NCI-H146 treated with DMSO at 0.1 percent for 48 hours (cell line): ENCODE results near the gene ALG5.

Experiments used
- DNase-seq: peaks from one replicate; lab custom pipeline; 2025; ENCODE audit not compliant: unreplicated experiment; lab: John Stamatoyannopoulos, UW

Gene ALG5

GRCh38 chr13:36979361-36980050 is 19.6 kb downstream of the ALG5 start:
- DNase-seq: no peak

DNA sequence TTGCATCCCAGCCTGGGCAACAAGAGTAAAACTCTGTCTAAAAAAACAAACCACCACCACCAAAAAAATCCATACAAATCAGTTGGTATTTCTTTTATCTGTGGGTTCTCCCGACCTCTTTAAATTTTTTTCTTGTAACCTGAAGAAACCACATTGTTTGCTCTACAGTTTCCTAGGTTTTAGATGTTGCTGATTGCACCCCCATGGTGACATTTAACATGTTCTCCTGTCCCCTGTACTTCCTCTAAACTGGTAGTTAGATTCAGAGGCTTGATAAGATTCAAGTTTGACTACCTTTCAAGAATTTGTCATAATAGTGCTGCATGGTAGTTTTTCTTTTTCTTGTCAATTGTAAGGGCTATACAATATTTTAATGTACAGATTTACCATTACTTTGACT is 24.0 kb downstream of the ALG5 start:
- no peak for DNase-seq

DNA sequence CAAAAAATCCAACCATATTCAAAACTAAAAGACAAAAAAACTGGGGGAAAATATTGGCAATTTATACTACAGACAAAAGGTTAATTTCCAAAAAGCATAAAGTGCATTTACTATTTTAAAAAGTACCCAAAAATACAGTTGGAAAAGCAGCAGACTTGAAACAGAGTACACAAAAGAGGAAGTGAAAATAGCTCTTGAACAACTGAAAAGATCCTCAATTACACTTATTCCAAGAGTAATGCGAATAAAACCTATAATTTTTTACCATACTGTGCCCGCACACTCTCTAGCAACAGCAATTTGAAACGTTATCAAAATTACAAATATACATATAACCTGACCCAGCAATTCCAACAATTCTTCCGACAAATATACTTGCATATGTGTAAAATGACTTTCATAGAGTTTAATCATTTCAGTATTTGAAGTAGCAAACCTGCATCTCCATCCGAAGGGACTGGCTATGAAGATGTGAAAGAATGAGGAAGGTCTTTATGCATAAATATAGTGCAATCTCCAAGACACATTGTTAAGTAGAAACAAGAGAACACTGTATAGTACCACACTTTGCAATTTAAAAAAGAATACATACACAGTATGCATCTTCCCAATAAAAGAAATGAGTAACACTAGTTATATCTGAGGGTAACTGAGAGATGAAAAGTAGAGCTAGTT is 25.4 kb downstream of the ALG5 start:
- DNase-seq: no peak

DNA sequence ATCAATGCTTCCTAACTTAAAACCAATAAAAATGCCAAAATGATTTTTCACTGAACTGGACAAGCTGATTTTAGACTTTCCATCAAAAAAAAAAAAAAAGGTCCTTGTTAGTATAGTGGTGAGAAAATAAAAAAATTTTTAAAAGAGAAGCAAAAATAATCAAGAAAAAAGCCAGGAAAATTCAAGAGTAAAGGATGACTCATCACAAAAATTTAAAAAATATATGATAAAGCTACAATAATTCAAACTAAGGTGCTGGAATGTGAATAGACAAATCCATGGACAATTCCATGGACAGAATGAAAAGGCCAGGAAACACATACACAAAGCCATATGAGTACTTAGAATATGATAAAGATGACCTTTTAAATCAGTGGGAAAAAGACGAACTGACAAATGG is 26.1 kb downstream of the ALG5 start:
- no peak for DNase-seq

DNA sequence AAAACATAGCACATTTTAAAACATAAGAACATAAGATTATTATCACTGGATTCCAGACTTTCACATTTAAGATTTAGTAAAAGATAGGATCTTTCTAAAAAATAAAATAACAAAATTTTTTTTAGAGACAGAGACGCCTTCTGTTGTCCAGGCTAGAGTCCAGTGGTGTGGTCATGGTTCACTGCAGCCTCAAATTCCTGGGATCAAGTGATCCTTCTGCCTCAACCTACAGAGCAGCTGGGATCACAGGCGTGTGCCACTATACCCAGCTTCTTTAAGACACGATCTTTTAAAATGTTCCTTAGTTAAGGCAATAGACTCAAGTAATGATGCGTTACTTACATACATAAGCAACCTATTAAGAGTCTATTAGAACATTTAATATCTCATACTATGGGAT is 32.7 kb downstream of the ALG5 start:
- DNase-seq: no peak

- no peak for DNase-seq
Observed at GRCh38 chr13:36965767-36966166, 33.4 kb downstream of the ALG5 start.

DNA sequence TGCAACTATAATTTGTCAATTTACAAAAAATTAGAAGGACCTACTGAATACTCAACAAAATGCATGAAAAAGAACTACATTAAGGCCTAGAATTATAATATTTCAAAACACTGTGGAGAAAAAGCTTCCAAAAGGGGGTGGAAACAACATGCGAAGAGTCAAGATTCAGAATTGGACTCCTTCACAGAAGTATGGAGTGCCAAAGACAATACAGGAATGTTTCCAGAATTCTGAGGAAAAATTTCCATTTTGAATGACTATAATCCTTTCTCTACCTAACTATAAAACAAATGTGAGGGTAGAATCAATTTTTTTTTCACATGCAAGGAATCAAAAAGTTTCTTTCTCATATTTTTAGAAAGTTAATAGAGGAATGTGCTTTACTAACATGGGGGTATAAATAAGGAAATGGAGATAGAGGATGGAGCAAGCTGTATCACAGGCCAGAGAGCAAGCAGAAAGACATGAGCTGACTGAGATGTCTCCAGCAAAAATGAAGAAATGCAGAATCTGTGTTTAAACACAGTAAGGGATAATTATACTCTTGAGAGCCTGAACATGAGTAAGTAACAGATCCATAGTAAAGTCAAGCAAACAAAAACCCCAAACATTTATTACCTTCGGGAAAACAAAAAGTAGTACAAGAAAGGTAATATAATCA is 39.6 kb downstream of the ALG5 start:
- no peak for DNase-seq

DNA sequence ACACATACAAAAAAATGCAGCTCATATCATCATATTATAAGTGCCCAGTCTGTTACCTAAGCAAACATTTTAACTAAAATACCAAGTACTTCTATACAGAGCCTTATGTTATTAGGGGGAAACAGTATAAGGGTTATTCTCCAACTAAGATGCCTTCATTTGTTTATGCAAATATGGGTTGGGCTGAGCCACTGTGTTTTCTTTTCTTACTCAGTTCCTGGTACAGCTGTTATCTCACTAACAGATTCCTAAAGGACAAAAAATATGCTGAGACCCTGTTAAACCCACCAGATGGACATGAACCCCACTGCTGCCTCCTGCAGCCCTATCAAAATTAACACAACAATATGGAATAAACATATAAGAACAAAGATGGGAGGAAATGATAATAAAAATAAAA is 44.6 kb downstream of the ALG5 start:
- no peak for DNase-seq

GRCh38 chr13:36950920-36951319 is 48.2 kb downstream of the ALG5 start:
- DNase-seq: no peak

GRCh38 chr13:36950330-36950729 is 48.8 kb downstream of the ALG5 start:
- no peak for DNase-seq

DNA sequence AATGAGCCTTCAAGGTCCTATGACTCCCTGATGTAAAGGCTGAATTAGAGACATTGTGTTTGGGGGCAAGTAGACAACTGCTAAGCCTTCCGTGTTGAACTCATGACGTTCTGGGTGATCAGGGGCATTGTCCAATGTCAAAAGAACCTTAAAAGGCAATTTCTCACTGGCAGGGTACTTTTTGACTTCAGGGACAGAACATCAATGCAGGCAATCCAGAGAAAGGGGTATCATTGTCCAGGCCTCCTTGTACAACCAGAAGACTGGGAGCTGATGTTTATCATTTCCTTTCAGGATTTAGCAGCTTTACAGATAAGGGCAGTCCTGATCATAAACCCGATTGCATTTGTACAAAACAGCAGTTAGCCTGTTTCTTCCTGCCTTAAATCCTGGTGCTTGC is 54.1 kb downstream of the ALG5 start:
- DNase-seq: no peak

GRCh38 chr13:36925603-36926002 is 73.5 kb downstream of the ALG5 start:
- no peak for DNase-seq

DNA sequence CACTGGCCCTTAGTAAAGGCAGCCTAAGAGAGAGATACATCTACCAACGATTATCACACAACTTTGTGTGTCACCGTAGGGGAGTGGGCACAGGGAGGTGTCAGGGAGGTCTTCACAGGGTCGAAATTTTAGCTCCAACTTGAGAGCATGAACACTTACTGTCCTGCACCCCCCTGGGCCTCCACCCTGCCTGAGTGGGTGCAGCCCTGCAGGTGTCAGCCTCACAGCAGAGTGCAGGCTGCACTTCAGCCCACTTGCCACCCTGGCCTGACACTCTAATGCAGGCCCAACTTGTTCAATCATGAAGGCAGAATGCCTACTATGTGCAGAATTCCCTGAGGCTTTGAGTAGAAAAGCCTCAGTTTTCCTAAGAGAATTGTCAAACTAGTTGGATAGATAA is 75.1 kb downstream of the ALG5 start:
- DNase-seq: no peak

DNA sequence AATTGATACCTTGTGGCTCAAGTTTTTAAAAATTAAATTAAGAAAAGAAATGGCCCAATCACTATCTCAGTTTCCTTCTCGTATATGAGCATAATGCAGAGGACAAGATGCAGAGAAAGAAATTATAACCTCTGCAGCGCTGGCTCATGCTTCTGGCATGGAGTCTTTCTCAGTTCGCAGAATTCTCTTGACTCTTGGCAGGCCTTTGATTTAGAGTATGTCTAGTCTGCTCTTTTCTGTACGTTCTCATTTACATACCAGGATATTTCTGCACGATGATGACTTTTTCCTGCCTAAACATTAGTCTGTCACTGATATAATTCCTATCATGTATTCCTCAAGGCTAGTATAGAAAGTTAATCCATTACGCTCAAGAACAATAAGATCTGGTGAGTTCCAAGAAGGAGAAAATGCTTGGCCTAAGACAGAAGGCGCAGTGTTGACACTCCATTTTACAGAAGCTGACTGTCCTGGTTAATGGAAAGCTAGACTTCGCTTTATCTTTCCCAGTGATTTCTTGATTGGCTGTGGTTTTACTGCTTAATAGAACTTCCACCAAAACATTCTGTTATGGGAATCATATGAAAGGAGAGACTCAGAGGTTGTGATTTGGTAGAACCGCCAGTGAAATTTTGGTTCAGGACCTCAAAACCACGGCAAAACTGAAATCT is 77.4 kb downstream of the ALG5 start:
- DNase-seq: no peak

DNA sequence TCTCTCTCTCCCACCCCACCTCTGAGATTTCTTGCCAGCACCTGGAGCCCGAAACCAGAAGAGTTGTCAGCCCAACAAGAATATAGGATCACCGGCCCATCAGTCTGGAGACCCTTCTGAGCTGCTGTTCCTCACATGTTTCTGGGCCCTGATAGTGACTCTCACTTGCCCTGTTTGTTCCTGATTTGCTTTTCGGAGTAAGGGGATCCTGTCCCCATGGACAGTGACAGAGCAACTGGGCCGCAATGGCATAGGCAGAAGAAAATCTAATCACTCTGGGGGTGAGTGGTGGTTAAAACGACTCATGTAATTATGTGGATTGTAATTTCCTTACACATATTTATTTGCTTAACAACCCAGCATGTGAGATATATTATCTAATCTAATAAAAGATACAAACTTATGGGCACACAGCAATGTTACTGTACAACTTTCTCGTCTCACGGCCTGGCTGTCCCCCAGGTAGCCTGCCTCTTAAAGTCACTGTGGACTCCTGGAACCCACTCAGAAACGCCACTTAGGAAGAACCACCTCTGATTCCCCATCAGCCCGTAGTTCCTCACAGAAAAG is 78.4 kb downstream of the ALG5 start:
- DNase-seq: no peak

GRCh38 chr13:36919833-36920615 is 79.1 kb downstream of the ALG5 start, which contains the start of gene SMAD9:
SMAD9 (minus strand) TSS chr13:36920238; CDS start chr13:36879689, 40,549 bp downstream.
- peak; percentile 42 for DNase-seq

DNA sequence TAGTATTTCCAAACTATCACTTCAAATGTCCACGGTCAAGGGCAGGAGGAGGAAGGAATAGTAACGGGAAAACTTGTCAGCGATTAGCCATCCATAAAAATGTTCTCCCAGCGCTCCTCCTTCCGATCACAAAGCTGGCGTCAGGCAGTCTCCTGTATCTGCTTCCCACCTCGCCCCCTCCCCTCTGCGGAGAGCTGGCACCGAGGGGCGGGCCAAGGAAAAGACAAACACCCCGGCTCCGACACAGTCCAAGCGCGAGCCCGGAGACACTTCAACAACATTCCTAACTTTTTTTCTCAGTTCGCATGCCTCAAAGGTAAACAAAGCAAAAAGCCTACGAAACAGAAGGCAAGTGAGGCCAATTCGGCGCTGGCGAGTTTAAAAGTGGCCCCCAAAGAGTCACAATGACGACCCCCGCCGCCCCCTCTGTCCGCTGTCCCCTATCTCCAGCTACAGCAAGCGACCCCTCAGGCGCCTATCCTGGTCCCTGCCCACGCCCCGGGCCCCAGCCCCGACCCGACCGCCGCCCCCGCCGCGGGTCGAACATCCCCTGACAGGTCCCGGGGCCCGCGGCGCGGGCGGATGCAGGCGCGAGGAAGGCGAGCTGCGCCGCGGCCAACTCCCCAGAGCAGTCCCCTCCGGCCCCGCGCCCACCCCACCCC is 79.8 kb downstream of the ALG5 start:
- peak; percentile 51 for DNase-seq

DNA sequence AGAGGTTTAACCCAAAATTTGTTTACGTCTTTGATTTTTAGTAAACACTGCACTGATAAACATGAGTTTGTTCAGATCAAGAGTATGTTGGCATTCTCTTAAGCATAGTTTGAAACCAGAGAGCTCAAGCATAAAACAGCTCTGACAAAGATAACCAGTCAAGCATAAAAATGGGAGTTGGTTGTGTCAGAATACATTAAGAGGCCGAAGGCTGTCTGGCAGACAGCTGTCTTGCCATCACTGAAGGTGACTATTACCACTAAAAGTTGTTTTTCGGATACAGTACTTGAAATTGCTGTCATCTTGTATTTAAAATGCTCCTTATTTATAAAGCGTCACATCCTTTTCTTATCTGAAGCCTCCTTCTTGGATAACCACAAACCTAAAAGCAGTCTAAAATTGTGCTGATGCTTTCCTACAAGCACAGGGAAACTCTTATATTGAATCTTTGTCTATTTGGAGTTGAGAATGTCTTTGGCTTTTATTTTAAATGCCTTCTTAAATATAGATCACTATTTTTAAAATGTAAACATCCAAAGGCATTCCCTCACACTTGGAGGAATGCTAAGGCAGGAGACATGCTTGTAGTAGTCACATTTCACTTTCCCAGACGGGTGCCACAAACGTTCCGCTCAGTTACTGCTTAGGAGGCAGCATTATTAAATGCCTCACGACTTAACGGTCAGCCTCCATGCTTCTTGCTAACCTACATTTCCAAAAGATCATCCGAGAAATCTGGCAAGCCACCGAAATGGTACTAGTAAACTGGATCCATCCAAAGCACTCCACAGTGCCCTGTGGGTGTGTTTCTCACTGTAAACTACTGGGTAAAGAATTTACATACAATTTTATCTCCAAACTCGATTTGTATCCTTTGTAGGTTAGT is 80.7 kb downstream of the ALG5 start:
- peak; percentile 15 for DNase-seq

DNA sequence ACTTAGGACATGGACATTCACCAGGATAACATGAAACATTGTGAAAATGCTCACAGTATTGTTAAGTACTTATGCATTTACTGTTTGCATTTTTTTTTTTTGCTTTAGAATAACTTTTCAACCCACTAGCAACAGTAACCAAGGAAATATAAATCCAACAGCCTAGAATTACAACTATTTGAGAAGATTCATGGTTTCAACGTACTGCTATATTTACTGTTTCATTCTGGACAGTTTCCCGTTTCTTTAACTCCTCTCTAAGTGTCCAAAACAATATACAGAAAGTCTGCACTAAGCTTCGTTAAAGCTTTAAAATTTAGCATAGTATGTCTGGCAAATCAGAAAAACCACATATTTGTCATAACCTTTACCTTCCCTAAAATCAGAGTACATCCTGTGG is 81.8 kb downstream of the ALG5 start:
- DNase-seq: no peak
